Measurements from ENCODE around the gene RAB25. TPM values are rescaled to one million over a fixed set of nuclear protein-coding genes. Genes with fewer than 3 reads are reported as not detected.
A peak's percentile ranks its signal among the peaks of the same experiment; 100 is the strongest.
"Not testable (repeated sequence)": the region's sequence is repeated elsewhere in the genome, so short reads cannot be mapped to it uniquely, and the experiment has no call there.

The RAB25 gene
- total RNA-seq, 1 experiment from 2014 or later, result not detected

DNA sequence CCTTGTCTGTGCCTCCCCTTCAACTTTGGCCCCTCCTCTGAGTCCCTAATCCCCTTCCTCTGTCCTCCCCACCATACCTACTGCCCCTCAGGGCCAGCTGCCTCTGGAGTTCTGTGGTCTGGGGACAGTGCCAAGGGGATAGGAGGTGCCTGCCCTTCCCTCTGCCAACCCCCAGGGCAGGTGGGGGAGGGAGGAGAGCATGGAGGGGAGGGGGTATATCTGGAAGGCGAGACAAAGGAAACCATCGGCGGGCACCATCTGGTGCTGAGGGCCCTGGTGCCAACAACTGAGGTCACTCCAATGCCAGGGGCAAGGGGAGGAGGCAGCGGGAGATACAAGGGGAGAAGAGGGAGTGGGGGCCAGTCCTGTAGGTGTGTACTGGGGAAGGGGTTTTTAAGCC is 9.6 kb downstream of the RAB25 start:
- Histone ChIP-seq H3K27me3 (ENCODE audit: control insufficient read depth, insufficient read depth, low read length) (no peaks in the 10 kb centered on the region), H3K4me3 (ENCODE audit: low read depth in 2 of 2, low read length in 2 of 2) (no peak overlapping the region), H3K9me3 (ENCODE audit: control insufficient read depth, insufficient read depth, low read depth, low read length) (no peaks in the 10 kb centered on the region), H3K4me1 (ENCODE audit: control insufficient read depth, insufficient read depth, low read length) (peaks cover 1% of the 10 kb centered on the region; the same call in 1 of the 2 replicates), H3K27ac (ENCODE audit: low read length) (peak overlapping the region; percentile 36; the same call in 1 of the 2 replicates), H3K36me3 (ENCODE audit: control insufficient read depth, insufficient read depth, low read length) (no peaks in the 10 kb centered on the region)
- TF ChIP-seq SIN3A (IDR thresholded peaks at IDR 0.05; ENCODE audit: borderline replicate concordance, insufficient read depth, low read depth, low read length), result no peak
- TF ChIP-seq TCF7L2 (IDR thresholded peaks at IDR 0.05; ENCODE audit: low read depth, low read length), result no peak
- TF ChIP-seq REST (IDR thresholded peaks at IDR 0.05; ENCODE audit: insufficient read depth in 1 of 2, low read depth in 2 of 2, low read length in 1 of 2), result no peak
- TF ChIP-seq CTCF (IDR thresholded peaks at IDR 0.05), result no peak
- no peak for TF ChIP-seq POLR2AphosphoS5 (IDR thresholded peaks at IDR 0.05; ENCODE audit: low read depth, low read length)
- CTCF ChIA-PET, result no interaction called here
- ATAC-seq, result no peak
- intact Hi-C loops (cut with micrococcal nuclease; ENCODE audit: unreplicated experiment) (no loop called here), in situ Hi-C loops (cut with HindIII; ENCODE audit: low pct_unique_long_range_greater_than_20kb, low sequenced_read_pairs) (no loop called here)
- POLR2A ChIA-PET, result no interaction called here
- DNase-seq (ENCODE audit: low read depth, low spot score), result no peak
- no TSS peak for BruUV-seq (replicated peaks)

DNA sequence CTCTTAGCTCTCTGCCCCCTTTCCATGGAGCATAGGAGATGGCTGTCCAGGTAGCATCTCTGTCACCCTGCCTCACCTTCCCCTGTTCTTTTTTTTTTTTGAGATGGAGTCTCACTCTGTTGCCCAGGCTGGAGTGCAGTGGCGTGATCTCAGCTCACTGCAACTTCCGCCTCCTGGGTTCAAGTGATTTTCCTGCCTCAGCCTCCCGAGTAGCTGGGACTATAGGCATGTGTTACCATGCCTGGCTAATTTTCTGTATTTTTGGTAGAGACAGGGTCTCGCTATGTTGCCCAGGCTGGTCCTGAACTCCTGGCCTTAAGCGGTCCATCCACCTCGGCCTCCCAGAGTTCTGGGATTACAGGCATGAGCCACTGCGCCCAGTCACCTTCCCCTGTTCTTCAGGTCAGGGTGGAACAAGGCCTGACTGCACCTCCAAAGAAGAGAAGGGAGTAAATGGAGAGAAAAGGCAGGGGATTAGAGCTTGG is 10.4 kb downstream of the RAB25 start:
- in situ Hi-C loops (cut with HindIII; ENCODE audit: low pct_unique_long_range_greater_than_20kb, low sequenced_read_pairs); POLR2A ChIA-PET; intact Hi-C loops (cut with micrococcal nuclease; ENCODE audit: unreplicated experiment); H3K9me3 ChIP-seq (ENCODE audit: control insufficient read depth, insufficient read depth, low read depth, low read length); H3K27me3 ChIP-seq (ENCODE audit: control insufficient read depth, insufficient read depth, low read length); H3K36me3 ChIP-seq (ENCODE audit: control insufficient read depth, insufficient read depth, low read length); BruUV-seq (replicated peaks); H3K4me3 ChIP-seq (ENCODE audit: low read depth in 2 of 2, low read length in 2 of 2); DNase-seq (ENCODE audit: low read depth, low spot score); ATAC-seq; H3K4me1 ChIP-seq (ENCODE audit: control insufficient read depth, insufficient read depth, low read length); H3K27ac ChIP-seq (ENCODE audit: low read length): not testable (repeated sequence)
- CTCF ChIA-PET, result interaction anchor here (0.6 to 0.7 kb wide), 2 partner anchors 13 to 154 kb away, joined by 3 read pairs; no protein-coding TSS in a partner anchor

DNA sequence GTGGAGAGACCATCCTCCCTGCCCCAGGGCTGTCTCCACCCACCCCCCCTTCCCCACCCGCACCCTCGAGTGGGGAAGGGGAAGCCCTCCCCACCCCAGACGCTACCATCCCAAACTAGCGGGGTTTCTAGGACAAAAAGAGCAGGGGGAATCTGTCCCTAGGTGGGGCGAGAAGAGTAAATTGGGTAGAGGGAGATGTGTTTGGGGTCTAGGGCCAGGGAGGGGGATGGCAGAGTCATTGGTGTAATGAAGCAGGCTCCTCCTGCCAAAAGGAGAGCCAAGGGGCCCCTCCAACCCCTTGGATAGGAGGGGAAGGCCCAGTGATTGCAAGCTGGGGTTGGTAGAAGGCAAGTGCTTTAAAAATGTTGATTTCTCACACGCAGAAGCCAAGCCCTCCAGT is 11.3 kb downstream of the RAB25 start:
- H3K4me1 ChIP-seq (ENCODE audit: control insufficient read depth, insufficient read depth, low read length), result peaks cover 7% of the 10 kb centered on the region
- H3K36me3 ChIP-seq (ENCODE audit: control insufficient read depth, insufficient read depth, low read length), result no peaks in the 10 kb centered on the region
- H3K27me3 ChIP-seq (ENCODE audit: control insufficient read depth, insufficient read depth, low read length), result no peaks in the 10 kb centered on the region
- no peaks in the 10 kb centered on the region for H3K9me3 ChIP-seq (ENCODE audit: control insufficient read depth, insufficient read depth, low read depth, low read length)
- H3K27ac ChIP-seq (ENCODE audit: low read length), result no peak overlapping the region
- no peak for DNase-seq (ENCODE audit: low read depth, low spot score)
- in situ Hi-C loops (cut with HindIII; ENCODE audit: low pct_unique_long_range_greater_than_20kb, low sequenced_read_pairs) (no loop called here), intact Hi-C loops (cut with micrococcal nuclease; ENCODE audit: unreplicated experiment) (no loop called here)
- no peak overlapping the region for H3K4me3 ChIP-seq (ENCODE audit: low read depth in 2 of 2, low read length in 2 of 2)
- ATAC-seq, result no peak
- POLR2A ChIA-PET, result no interaction called here
- no TSS peak for BruUV-seq (replicated peaks)
- CTCF ChIA-PET, result no interaction called here
- TF ChIP-seq CTCF (IDR thresholded peaks at IDR 0.05) (no peak), TCF7L2 (IDR thresholded peaks at IDR 0.05; ENCODE audit: low read depth, low read length) (no peak), SIN3A (IDR thresholded peaks at IDR 0.05; ENCODE audit: borderline replicate concordance, insufficient read depth, low read depth, low read length) (no peak), REST (IDR thresholded peaks at IDR 0.05; ENCODE audit: insufficient read depth in 1 of 2, low read depth in 2 of 2, low read length in 1 of 2) (no peak), POLR2AphosphoS5 (IDR thresholded peaks at IDR 0.05; ENCODE audit: low read depth, low read length) (no peak)
